ENCODE results near the gene DPP6.

The DPP6 gene

GRCh38 chr7:154699417-154699816, 647.2 kb downstream of the DPP6 start:
- DNase-seq (ENCODE audit: low read depth): no peak

DNA sequence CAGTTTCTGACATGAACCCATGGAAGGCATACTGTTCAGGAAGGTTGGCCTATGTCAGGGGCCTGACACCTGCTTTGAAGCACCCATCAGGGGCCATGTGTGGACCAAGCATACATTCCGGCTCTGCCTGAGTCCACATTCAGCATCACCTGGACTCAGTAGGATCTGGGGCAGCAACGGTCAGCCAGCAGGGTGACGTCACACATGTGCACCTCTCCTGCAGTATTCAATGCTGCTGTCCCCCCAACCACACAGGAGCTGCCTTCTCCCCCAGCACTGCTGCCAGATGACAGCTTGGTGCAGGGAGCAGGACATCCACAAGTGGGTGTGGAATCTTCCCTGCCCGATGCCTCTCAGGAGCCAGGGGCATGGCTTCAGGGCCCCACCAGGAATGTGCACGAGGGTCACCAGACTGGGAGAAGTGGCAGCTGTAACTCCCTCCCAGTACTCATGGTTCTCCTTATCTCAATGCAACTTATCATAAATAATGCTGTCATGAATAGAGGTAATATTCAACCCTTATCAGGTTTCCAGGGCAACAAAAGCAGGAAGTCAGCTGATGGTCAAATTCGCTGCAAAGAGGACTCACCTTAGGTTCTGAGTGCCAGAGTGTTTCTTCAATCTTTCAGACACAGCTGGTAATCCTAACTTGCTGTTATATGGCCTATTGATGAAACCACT, 657.8 kb downstream of the DPP6 start:
- DNase-seq (ENCODE audit: low read depth): no peak

DNA sequence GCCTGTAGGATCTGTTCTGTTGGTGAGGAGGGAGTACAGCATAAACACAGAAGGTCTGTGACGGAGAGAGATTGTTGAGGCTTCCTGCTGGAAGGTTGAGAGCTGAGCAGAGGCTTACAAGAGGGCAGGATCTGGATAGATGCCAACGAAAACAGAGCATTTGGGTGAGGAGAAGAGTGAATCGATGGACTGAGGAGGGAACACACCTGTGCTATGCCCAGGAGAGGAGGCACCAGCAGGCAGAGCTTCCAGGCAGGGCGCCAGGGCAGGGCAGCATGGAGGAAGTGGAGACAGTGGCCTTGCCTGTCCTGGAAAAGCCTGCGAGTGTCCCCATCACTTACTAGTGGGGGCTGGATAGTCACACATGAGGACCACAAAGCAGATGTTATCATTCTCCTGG, 667.8 kb downstream of the DPP6 start:
- no peak for DNase-seq (ENCODE audit: low read depth)

- DNase-seq (ENCODE audit: low read depth): no peak
These were observed 668.9 kb downstream of the DPP6 start for GRCh38 chr7:154721086-154721485.

GRCh38 chr7:154726368-154726767, 674.2 kb downstream of the DPP6 start:
- no peak for DNase-seq (ENCODE audit: low read depth)

DNA sequence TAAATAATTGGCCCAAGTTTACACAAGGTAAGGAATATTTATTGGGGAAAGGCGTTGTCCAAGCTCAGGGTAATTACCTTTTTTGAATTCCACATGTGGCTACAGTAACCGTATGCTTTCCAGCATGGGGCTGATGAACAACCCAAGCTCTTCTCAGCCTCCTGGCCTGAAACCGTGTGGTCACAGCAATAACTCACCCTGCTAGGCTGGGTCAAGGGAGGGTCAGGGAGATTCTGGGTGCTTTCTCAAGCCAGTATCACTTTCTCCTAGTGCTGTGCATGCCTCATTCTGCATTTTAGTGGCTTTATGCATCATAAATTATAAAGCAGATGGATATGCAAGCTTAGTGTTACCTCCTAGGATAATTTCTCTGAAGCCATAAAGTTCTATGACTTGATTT, 676.9 kb downstream of the DPP6 start:
- no peak for DNase-seq (ENCODE audit: low read depth)

DNA sequence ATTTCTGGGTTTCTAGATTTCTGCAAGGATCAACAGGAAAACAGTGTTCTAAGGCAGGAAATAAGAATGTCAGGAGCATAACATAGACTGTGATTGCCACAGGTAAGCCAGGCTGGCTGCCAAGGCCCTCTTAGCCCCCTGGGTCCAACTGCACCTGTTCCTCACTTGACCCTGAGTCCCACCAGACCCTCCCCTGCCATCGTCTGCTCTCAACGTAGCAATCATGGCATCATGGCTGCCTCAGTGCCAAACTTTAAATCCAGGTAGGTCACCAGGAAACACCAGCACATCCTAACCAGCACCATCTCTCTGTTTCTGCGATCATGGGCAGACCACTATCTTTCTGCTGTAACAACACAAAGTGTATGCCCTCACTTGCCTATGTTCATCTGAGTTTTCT, 683.6 kb downstream of the DPP6 start:
- no peak for DNase-seq (ENCODE audit: low read depth)

- DNase-seq (ENCODE audit: low read depth): no peak
These were observed 684.2 kb downstream of the DPP6 start for GRCh38 chr7:154736389-154736788.

GRCh38 chr7:154738216-154738615, 686.0 kb downstream of the DPP6 start:
- DNase-seq (ENCODE audit: low read depth): no peak

DNA sequence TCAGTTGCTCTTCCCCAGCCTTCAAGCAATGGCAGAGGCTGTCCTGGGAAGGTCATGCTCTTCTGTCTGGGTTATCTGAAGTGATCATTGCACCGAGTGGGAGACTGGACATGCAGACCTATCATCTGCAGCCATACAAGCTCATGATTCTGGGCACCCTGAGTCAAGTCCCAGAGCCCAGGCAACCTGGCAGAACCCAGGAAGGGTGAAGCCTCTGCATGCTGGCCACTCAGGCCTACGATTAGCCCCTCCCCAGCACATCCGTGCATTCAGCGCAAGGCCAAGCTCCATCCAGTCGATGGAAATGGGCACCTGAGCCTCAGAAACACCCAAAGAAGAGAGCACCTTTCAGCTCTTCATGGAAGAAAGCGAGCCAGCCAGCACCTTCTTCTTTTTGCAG, 688.9 kb downstream of the DPP6 start:
- DNase-seq (ENCODE audit: low read depth): no peak

DNA sequence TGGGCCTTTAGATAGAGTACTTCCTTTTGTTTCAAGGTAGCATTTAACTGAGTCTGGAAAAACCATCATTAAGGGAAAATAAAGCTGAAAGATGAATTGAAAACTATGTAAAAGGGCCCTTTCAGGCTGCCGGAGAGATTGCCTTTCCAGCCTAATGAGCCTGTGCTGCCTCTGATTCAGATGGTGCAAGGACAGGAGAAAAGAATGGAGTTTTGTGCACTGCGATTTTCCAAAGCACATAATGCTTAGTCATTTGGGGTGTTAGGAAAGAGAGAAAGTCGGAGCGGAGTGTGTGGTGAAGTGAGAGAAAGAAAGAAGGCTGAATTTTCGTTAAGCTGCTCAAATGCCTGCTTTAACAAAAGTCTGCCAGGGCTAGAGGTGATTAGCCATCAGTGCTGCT, 691.0 kb downstream of the DPP6 start:
- no peak for DNase-seq (ENCODE audit: low read depth)

DNA sequence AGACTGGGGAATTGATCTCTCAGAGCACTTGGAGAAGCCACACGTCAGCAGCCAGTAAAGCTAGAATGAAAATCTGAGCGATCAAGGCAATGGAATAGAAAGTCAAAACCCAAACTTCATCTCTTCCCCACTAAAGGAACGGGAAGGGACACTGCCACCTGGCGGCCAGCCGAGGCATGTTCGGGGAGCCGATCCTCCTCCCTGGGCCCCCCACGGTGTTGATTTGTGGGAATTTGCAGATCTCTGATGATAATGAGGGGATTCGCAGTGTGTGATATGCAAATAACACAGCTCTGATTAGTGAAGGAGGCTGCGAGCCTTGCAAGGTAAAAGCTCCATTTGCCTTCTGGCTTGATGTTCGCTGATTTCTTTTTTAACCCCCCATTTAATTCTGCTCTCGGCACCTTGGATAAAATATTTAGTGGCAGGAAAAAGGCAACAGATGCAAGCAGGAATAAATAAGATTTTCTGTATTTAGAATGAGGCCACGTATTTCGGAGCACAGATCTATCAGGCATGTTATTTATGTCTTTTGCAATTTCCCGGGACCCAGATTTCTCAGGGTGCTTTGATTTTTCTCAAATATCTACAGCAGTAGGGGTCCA, 692.2 kb downstream of the DPP6 start:
- no peak for DNase-seq (ENCODE audit: low read depth)

DNA sequence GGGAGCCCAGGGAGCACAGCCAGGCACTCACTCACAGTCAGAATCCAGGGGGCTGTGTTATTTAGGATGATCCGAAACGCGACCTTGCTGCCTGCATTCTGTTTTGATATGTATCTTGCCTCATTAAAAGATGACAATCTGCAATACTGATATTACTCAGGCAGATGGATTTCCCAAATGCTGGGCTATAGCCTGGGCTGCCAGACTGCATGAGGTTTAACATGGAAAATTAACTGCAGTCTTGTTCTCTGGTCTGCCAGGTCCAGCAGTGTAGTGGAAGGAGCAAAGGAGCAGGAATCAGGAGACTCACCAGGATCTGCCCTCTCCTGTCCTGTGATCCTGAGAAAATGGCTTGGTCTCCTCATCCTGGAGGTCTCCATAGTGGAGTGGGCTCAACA, 692.7 kb downstream of the DPP6 start:
- no peak for DNase-seq (ENCODE audit: low read depth)

DNA sequence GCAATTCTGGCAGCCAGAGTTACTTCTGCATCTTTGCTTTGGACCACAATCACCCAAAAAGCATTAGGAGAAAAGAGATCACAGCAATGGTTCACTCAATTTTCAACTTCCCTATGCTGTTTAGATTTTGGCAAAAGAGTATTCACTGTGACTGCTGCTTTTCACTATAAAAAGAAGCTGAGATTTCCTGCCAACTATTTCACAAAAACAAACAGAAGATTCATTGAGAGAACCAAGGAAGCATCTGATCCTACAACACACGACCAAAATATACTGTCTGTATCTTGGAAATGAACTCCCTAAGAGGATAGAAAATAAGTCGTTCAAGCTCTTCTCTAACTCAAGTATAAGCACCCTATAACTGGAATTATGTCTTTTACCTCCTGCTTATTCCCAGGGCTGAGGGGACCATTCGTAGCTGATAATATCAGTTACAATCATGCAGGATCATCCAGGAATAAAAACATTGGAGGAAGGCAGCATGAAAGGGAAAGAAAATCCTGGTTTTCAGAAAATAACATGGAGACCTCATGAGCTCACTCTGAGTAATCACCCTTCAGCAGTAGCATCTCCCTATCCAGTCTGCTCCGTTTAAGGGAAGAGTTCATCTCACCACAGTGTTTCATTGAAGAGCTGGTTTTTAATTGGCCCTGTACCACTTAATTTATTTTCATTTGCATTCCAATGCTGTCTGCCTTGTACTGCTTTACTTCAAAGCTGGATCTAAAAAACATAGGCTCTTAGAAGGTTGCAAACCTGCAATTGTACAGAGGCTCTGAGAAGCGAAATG, 694.6 kb downstream of the DPP6 start:
- no peak for DNase-seq (ENCODE audit: low read depth)

- DNase-seq (ENCODE audit: low read depth): no peak
These were observed 696.0 kb downstream of the DPP6 start for GRCh38 chr7:154748089-154748786.

GRCh38 chr7:154750353-154750801, 698.2 kb downstream of the DPP6 start:
- DNase-seq (ENCODE audit: low read depth): no peak

DNA sequence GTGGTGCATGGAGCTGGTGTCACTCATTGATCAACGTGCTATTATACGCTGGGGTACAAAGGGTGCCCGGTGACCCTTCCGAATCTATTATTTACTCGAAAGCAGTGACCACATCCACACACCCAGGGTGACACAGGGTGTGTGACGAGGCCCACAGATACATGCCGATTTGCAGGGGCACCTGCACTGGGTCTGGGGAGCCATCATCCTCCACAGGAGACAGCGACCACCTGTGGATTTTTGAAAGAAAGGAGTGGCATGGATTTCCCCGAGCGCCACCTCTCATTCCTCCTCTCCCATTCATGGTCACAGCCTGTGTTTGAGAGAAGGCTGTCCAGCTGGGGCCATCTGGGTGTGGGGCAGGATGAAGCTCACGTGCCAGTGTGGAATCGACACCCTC, 701.0 kb downstream of the DPP6 start:
- no peak for DNase-seq (ENCODE audit: low read depth)

GRCh38 chr7:154757756-154758155, 705.6 kb downstream of the DPP6 start:
- DNase-seq (ENCODE audit: low read depth): no peak

DNA sequence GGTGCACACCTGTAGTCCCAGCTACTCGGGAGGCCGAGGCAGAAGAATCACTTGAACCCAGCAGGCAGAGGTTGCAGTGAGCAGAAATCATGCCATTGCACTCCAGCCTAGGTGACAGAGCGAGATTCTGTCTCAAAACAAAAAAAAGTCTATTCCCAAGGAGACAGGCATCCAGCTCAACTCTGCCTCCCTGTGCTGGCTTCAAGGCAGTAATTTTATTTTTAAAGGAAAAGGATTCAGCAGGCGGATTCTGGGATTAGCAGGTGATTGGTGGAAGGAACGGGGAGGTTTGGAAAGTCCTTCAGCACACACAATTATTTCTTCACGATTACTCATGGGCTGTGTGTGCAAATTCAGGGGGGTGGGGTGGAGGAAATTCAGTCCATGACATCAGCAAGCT, 707.8 kb downstream of the DPP6 start:
- no peak for DNase-seq (ENCODE audit: low read depth)

DNA sequence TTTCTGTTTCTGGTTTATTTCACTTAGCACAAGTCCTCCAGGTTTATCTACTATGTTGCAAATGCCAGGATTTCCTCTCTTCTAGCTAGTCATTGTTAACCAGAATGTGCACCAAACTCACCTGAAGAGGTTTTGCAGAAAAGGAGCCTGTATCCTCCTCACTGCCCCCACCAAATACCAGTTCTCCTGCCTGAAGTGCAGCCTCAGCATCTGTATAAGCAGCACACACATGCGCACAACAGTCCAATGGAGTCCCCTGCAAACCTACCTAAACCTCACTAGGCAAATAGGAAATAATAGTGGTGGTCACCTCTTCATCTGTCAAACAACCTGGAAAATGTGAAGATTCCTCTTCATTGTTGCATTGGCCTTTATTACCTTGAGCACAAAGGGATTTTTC, 712.9 kb downstream of the DPP6 start:
- DNase-seq (ENCODE audit: low read depth): no peak

- DNase-seq (ENCODE audit: low read depth): no peak
These were observed 714.9 kb downstream of the DPP6 start for GRCh38 chr7:154767142-154767541.

- no peak for DNase-seq (ENCODE audit: low read depth)
These were observed 715.7 kb downstream of the DPP6 start for GRCh38 chr7:154767821-154768415.

Data from amniotic epithelial cell (primary cell).